Esophagus mucosa (tissue), 1 donor: ENCODE data around the gene MSL1. TPM values are rescaled to one million over a fixed set of nuclear protein-coding genes. Genes with fewer than 3 reads are reported as not detected.
"Not testable (repeated sequence)": the region's sequence is repeated elsewhere in the genome, so short reads cannot be mapped to it uniquely, and the experiment has no call there.

Experiments used
- ATAC-seq: fragments of 200-7000 bp; cut with Tn5 transposase; one replicate; pipeline ENCODE4 v1.9.1; 2020
- total RNA-seq: library from RNA; stranded (reverse); gene quantifications from one replicate; pipeline ENCODE4 v1.2.4, GENCODE V29; 2023
- donor health status: DM: yes; HTN: yes; CAD: no.

Gene MSL1
- total RNA-seq, 1 donor from 2014 or later = 36.1 TPM

- ATAC-seq = peak; percentile 17
Observed at GRCh38 chr17:40130352-40131042, 8.7 kb downstream of the MSL1 start.

DNA sequence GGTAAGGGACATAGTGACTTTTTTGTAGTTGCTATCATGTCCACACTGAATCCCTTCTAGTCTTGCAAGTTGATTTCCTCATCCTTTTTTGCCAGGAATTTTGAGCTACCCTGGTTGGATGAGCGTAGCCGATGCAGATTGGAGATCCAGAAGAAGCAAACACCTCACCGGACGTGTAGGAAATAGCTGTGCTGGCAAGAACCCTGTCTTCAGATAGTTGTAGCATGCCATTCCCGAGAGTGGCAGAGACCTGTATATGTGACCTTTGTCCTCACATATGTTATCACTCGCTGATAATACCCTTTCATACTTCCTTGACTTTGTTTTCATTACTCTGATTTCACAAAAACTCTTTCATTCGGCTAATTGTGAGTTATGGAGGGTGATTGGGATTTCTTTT lies 12.4 kb downstream of the MSL1 start:
- no peak for ATAC-seq

DNA sequence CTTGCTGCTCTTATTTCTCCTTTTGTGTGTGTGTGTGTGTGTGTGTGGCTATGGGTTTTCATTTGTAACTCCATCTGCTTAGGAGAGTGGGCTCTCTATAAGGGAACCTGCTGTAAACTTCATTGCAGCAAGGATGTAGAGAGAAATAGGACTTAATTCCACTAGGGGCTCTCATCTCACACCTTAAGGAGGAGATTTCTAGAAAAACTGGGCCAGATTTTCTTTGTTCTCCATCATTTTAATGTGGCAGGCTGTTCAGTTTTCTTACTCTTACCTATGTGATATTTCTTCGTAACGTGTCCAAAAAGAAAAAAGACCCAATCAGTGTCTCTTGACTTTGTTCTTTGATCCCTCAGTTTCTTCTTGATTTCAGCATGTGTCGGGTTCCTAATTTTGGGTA lies 14.0 kb downstream of the MSL1 start:
- ATAC-seq = no peak

- ATAC-seq = peak; percentile 5
Observed at GRCh38 chr17:40139566-40140058, 17.8 kb downstream of the MSL1 start.

GRCh38 chr17:40143166-40143565 lies 21.4 kb downstream of the MSL1 start:
- not testable (repeated sequence) for ATAC-seq

DNA sequence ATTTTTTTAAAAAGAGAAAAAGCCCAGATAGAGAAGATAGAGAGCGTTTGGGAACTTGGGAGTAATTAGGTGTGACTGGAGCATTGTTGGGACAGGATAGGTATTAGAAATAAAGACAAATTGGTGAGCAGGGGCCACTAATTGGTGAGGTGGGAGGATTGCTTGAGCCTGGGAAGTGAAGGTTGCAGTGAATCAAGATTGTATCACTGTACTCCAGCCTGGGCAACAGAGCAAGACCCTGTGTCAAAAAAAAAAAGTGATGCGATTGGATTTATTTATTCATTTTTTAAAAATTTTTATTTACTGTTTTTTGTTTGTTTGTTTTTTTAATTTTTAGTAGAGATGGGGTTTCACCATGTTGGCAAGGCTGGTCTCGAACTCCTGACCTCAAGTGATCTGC lies 23.7 kb downstream of the MSL1 start:
- ATAC-seq = no peak

GRCh38 chr17:40148527-40148926 lies 26.8 kb downstream of the MSL1 start:
- ATAC-seq = no peak

- no peak for ATAC-seq
Observed at GRCh38 chr17:40150276-40150675, 28.5 kb downstream of the MSL1 start.

DNA sequence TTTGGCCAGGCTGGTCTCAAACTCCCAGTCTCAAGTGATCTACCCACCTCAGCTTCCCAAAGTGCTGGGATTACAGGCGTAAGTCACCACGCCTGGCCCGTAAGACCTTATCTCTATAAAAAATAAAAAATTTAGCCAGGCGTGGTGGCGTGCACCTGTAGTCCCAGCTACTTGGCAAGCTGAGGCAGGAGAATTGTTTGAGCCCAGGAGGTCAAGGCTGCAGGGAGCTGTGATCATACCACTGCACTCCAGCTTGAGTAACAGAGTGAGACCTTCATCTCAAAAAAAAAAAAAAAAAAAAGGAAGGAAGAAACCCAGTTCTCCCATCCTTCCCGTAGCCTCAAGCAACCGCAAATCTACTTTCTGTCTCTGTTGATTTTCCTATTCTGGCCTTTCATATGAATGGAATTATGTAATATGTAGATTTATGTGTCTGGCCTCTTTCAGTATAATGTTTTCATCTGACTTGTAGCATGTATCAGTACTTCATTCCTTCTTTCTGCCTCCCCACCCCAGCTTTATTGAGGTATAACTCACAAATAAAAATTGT lies 29.7 kb downstream of the MSL1 start:
- no peak for ATAC-seq

DNA sequence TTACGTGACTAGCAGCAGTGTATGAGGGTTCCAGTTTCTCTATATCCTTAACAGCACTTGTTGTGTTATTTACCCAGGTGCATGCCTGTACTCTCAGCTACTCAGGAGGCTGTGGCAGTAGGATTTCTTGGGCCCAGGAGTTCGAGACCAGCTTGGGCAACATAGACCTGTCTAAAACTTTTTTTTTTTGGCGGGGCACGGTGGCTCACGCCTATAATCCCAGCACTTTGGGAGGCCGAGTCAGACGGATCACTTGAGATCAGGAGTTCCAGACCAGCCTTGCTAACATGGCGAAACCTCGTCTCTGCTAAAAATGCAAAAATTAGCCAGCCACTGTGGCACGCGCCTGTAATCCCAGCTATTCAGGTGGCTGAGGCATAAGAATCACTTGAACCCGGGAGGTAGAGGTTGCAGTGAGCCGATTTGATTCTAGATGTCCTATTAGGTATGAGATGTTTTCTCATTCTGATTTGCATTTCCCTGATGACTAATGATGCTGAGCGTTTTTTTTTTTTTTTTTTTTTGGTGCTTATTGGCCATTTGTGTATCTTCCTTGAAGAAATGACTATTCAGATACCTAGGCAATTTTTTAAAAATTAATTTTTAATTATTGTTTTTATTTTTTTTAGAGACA lies 31.9 kb downstream of the MSL1 start:
- ATAC-seq = no peak

- ATAC-seq = peak; percentile 43
Observed at GRCh38 chr17:40157973-40158372, 36.2 kb downstream of the MSL1 start.

DNA sequence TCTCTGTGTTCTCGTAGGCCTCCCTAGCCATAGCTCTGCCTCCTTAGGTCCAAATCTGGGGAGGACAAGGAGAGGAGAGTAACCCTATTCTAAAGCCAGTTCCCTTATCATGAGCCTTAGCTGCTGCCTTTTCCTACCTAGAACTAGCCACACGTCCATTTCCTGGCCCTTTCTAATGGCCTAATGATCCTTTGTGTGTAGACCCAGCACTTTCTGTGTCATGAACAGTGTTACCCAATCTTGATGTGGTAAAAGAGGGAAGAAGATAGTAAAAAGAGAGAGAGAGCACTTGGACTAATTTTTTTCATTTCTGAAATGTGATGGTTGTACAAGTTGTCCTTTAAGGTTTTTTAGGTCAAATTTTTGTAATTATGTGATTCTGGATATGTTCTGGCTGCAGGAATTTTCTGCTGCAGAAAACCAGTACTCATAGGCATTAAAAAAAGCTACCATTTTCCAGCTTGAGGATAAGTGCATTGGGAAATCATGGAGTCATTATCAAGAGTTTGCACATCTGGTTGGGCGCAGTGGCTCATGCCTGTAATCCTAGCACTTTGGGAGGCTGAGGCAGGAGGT lies 36.8 kb downstream of the MSL1 start:
- ATAC-seq = no peak

GRCh38 chr17:40159456-40159855 lies 37.7 kb downstream of the MSL1 start:
- no peak for ATAC-seq

DNA sequence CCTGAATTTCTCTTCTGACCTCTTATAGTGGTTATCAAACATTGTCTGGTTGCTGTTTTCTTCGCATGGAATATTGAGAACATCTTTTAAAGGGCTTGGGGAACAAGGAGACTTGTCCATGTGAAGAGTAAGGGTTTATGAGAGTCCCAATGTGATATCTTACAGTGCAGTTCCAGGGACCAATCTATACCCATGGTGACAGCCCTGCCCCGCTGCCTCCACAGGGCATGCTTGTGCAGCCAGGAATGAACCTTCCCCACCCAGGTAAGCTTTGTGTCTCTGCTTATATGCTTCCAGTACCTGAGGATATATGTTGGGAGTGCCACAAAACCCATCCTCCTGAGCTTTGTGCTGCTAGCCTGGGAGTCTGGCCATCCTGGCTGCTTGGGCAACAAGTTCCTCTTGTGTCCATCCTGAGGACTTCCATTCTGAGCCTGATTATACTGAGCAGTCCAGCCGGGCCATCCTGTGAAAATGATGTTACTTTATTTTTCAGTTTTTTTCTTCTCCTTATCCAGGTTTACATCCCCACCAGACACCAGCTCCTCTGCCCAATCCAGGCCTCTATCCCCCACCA lies 46.0 kb downstream of the MSL1 start:
- ATAC-seq = peak; percentile 9

- peak; percentile 81 for ATAC-seq
Observed at GRCh38 chr17:40168262-40168832, 46.6 kb downstream of the MSL1 start.

DNA sequence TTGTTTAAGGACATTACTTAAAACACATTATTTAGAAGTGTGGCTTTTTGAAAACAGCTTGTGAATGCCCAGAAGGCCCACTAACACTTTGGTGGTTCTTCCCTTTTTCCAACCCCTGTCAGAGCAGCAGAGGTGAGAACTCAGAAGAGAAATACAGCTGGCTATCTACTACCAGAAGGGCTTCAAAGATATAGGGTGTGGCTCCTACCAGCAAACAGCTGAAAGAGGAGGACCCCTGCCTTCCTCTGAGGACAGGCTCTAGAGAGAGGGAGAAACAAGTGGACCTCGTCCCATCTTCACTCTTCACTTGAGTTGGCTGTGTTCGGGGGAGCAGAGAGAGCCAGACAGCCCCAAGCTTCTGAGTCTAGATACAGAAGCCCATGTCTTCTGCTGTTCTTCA lies 48.6 kb downstream of the MSL1 start:
- no peak for ATAC-seq

DNA sequence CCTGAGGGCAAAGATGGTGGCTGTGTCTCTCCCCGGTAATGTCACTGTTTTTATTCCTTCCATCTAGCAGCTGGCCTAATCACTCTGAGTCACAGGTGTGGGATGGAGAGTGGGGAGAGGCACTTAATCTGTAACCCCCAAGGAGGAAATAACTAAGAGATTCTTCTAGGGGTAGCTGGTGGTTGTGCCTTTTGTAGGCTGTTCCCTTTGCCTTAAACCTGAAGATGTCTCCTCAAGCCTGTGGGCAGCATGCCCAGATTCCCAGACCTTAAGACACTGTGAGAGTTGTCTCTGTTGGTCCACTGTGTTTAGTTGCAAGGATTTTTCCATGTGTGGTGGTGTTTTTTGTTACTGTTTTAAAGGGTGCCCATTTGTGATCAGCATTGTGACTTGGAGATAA lies 50.0 kb downstream of the MSL1 start:
- no peak for ATAC-seq

GRCh38 chr17:40173091-40173777 lies 51.5 kb downstream of the MSL1 start:
- ATAC-seq = no peak

DNA sequence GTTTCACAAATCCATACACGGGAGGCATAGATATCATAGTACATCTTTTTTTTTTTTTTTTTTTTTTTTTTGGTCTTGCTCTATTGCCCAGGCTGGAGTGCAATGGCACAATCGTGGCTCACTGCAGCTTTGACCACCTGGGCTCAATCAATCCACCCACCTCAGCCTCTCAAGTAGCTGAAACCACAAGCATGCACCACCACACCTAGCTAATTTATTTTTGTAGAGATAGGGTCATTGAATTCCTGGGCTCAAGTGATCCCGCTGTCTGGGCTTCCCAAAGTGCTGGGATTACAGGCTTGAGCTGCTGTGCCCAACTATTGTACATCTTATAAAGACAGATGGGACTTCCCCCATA lies 52.0 kb downstream of the MSL1 start:
- ATAC-seq = no peak

- ATAC-seq = no peak
Observed at GRCh38 chr17:40174514-40174913, 52.7 kb downstream of the MSL1 start.

DNA sequence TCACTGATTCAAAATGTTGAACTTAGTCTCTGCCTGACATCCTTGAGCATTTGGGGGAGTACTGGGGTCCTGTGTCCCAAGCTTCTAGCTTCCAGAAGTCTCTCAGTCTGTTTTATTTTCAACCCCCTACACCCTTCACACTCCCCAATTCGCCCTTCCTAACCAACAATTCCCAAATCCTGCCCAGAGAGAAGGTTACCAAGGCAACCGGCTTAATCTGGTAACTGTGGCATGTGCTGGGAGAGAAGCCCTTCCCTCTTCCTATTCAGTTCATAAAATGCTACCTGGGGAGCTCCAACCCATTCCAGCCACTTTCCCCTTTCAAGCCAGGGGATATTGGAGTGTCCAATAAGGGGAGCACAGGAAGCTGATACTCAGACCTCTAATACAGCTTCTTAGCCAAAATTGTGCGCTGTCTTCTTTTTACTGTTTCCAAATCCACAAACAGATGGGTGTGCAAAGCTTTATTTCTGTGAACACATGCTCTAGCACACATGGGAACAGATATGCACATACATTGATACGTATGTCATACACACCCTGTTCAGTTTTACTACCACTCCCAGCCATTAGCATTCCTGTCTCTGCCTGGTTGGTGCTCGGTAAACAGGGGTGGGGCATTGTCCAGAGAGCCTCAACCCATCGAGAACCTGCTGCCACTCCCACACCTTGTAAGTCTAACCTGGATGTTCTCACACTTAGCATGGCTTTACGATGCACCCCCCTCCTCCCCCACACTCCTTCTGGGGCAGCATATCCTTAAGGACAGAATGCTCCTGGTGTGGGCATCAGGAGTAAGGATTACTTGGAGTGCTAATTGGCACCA lies 54.4 kb downstream of the MSL1 start:
- peak; percentile 73 for ATAC-seq

DNA sequence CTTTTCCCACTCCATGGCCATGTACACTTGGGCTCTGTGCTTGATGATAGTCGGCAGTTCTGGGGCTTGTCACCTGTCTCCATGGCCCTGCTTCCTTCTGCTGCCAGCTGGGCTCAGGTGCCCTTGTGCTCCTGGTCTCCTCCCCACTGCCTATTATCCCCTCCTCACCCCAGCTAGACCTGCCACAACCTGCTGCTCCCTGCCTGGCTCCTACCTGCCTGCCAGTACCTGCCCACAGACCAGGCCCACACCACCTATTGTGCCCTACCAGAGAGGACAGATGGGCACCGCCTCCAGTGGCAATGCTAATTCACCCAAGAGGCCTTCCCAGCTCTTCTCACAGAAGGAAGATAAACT lies 55.0 kb downstream of the MSL1 start:
- peak; percentile 80 for ATAC-seq
